ENCODE results near the gene PLCD3.

Gene PLCD3

GRCh38 chr17:45112559-45113423 is 19.5 kb downstream of the PLCD3 start:
- no peaks in the 10 kb centered on the region for H3K27me3 Mint-ChIP-seq (ENCODE audit: low read depth)
- no peak overlapping the region for H3K27ac Mint-ChIP-seq
- DNase-seq (ENCODE audit: low spot score), result no peak
- no peaks in the 10 kb centered on the region for H3K4me1 Mint-ChIP-seq (ENCODE audit: low read depth)
- H3K4me3 Mint-ChIP-seq, result no peak overlapping the region
- H3K36me3 Mint-ChIP-seq (ENCODE audit: low read depth), result peaks cover 10% of the 10 kb centered on the region
- no peaks in the 10 kb centered on the region for H3K9me3 Mint-ChIP-seq

GRCh38 chr17:45111850-45112249 is 20.5 kb downstream of the PLCD3 start:
- no peak overlapping the region for H3K4me3 Mint-ChIP-seq
- no peak overlapping the region for H3K27ac Mint-ChIP-seq
- H3K36me3 Mint-ChIP-seq (ENCODE audit: low read depth), result peaks cover 13% of the 10 kb centered on the region
- H3K27me3 Mint-ChIP-seq (ENCODE audit: low read depth), result no peaks in the 10 kb centered on the region
- H3K9me3 Mint-ChIP-seq, result no peaks in the 10 kb centered on the region
- no peak for DNase-seq (ENCODE audit: low spot score)
- no peaks in the 10 kb centered on the region for H3K4me1 Mint-ChIP-seq (ENCODE audit: low read depth)

DNA sequence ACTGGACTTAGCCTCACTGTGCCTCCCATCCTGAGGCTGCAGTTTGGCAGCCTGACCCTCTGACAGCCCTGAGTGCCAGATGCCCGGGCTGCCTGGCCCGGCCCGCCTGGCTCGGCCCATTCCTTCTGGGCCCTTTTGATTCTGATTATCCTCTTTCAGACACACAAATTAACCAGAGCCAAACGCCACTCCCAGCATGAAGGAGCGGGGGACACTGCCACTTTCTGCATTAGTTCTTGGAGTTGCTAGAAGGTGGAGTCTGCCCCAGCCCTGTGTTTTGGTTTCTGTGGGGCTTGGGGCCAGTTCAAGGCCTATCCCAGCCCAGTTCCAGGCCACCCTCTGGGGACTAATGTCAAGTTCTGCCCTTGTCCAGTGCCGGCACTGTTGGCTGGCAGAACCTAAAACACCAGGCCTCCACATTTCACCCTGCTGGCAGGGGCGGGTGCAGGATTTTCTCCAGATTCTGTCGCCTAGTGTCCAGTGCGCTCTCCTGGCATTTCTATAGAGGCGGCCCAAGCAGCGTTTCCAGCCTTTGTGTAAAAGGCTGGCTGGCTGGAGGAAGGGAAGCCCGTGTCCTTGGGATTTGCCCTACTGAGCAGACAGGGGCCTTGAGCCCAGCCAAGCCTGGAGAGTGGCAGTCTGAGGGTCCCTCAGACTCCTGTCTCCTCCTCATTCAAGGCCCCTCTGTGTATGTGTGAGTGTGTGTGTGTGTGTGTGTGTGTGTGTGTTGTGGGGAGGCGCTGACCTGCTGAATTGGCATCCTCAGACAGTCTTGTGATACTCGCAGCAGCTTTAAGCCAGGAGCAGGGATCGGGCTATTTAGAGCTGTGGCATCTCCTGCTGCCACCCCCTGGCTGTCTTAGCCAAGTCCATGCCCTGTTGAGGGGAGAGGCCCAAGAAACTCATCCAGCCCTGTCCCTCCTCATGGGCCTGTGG is 21.4 kb downstream of the PLCD3 start:
- Mint-ChIP-seq H3K4me1 (ENCODE audit: low read depth) (no peaks in the 10 kb centered on the region), H3K4me3 (no peak overlapping the region), H3K27ac (no peak overlapping the region), H3K9me3 (no peaks in the 10 kb centered on the region), H3K27me3 (ENCODE audit: low read depth) (no peaks in the 10 kb centered on the region), H3K36me3 (ENCODE audit: low read depth) (peaks cover 17% of the 10 kb centered on the region)
- no peak for DNase-seq (ENCODE audit: low spot score)

GRCh38 chr17:45108595-45109521 is 23.5 kb downstream of the PLCD3 start:
- H3K4me3 Mint-ChIP-seq, result no peak overlapping the region
- H3K4me1 Mint-ChIP-seq (ENCODE audit: low read depth), result no peaks in the 10 kb centered on the region
- no peaks in the 10 kb centered on the region for H3K9me3 Mint-ChIP-seq
- H3K36me3 Mint-ChIP-seq (ENCODE audit: low read depth), result peaks cover 27% of the 10 kb centered on the region
- H3K27me3 Mint-ChIP-seq (ENCODE audit: low read depth), result no peaks in the 10 kb centered on the region
- DNase-seq (ENCODE audit: low spot score), result no peak
- no peak overlapping the region for H3K27ac Mint-ChIP-seq

- Mint-ChIP-seq H3K4me1 (ENCODE audit: low read depth) (no peaks in the 10 kb centered on the region), H3K4me3 (no peak overlapping the region), H3K9me3 (no peaks in the 10 kb centered on the region), H3K27ac (no peak overlapping the region), H3K36me3 (ENCODE audit: low read depth) (peaks cover 34% of the 10 kb centered on the region), H3K27me3 (ENCODE audit: low read depth) (no peaks in the 10 kb centered on the region)
- no peak for DNase-seq (ENCODE audit: low spot score)
Observed at GRCh38 chr17:45108051-45108450, 24.3 kb downstream of the PLCD3 start.

DNA sequence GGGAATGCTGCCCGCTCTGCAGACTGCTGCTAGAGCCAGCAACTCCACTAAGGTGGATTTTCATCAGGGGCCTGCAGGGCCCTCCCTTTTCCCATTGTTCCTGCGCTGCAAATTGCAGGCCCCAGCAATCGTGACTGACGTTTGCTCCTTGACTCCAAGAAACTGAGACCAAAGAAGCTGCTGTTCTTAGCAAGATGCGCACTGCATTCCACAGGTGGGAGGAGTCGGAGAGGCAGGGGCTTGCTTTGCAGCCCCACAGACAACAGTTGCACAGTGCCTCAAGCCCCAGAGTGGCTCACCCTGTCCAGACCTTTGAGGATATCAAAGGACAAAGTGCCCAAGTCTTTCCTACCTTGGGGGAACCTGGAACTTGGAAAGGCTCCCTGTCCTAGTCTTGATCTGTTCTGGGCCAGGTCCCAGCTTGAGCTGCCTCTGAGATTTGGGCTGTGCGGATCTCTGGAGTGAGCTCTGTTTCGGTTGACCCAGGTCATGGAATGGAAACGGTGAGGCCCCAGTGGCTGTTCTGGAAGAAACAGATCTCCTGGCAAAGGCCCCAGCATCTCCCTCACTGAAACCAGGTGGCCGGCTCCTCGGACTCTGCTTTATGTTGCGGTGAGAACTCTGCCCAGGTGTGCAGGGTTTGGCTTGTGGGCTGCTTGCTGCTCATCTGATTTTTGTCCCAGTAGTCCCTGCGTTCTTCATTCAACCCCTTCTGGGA is 24.9 kb downstream of the PLCD3 start:
- Mint-ChIP-seq H3K36me3 (ENCODE audit: low read depth) (peaks cover 40% of the 10 kb centered on the region), H3K4me1 (ENCODE audit: low read depth) (no peaks in the 10 kb centered on the region), H3K9me3 (no peaks in the 10 kb centered on the region), H3K27ac (no peak overlapping the region), H3K4me3 (no peak overlapping the region), H3K27me3 (ENCODE audit: low read depth) (no peaks in the 10 kb centered on the region)
- DNase-seq (ENCODE audit: low spot score), result no peak

GRCh38 chr17:45106582-45106981 is 25.7 kb downstream of the PLCD3 start:
- no peak for DNase-seq (ENCODE audit: low spot score)
- no peak overlapping the region for H3K27ac Mint-ChIP-seq
- no peaks in the 10 kb centered on the region for H3K4me1 Mint-ChIP-seq (ENCODE audit: low read depth)
- H3K4me3 Mint-ChIP-seq, result no peak overlapping the region
- H3K27me3 Mint-ChIP-seq (ENCODE audit: low read depth), result no peaks in the 10 kb centered on the region
- no peaks in the 10 kb centered on the region for H3K9me3 Mint-ChIP-seq
- H3K36me3 Mint-ChIP-seq (ENCODE audit: low read depth), result peaks cover 47% of the 10 kb centered on the region

- H3K36me3 Mint-ChIP-seq (ENCODE audit: low read depth), result peaks cover 48% of the 10 kb centered on the region
- H3K27ac Mint-ChIP-seq, result no peak overlapping the region
- no peak overlapping the region for H3K4me3 Mint-ChIP-seq
- H3K27me3 Mint-ChIP-seq (ENCODE audit: low read depth), result no peaks in the 10 kb centered on the region
- no peaks in the 10 kb centered on the region for H3K9me3 Mint-ChIP-seq
- H3K4me1 Mint-ChIP-seq (ENCODE audit: low read depth), result no peaks in the 10 kb centered on the region
- no peak for DNase-seq (ENCODE audit: low spot score)
Observed at GRCh38 chr17:45106096-45106495, 26.2 kb downstream of the PLCD3 start.

GRCh38 chr17:45104907-45105624 is 27.2 kb downstream of the PLCD3 start:
- no peak overlapping the region for H3K27ac Mint-ChIP-seq
- H3K27me3 Mint-ChIP-seq (ENCODE audit: low read depth), result no peaks in the 10 kb centered on the region
- no peaks in the 10 kb centered on the region for H3K9me3 Mint-ChIP-seq
- H3K4me3 Mint-ChIP-seq, result no peak overlapping the region
- H3K36me3 Mint-ChIP-seq (ENCODE audit: low read depth), result peaks cover 48% of the 10 kb centered on the region
- no peak for DNase-seq (ENCODE audit: low spot score)
- no peaks in the 10 kb centered on the region for H3K4me1 Mint-ChIP-seq (ENCODE audit: low read depth)

DNA sequence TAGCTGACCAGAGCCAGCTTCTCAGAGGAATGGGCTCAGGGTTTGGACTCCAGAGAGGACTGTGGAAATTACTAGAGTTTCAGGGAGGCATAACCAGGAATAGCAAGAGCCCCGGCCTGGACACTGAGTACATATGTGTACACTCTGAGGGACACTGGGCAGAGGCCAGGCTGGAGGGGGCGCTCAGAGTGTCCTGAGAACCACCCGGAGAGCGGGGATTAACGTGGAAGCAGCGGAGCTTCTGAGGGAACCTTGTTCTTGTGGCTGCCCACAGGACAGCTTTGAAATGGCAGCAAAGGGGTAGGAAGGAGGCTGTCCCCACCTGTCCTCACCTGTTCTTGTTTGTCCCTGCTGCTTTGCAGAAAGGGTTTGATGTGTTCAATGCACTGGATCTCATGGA is 27.8 kb downstream of the PLCD3 start:
- no peaks in the 10 kb centered on the region for H3K4me1 Mint-ChIP-seq (ENCODE audit: low read depth)
- peaks cover 48% of the 10 kb centered on the region for H3K36me3 Mint-ChIP-seq (ENCODE audit: low read depth)
- no peak overlapping the region for H3K27ac Mint-ChIP-seq

DNA sequence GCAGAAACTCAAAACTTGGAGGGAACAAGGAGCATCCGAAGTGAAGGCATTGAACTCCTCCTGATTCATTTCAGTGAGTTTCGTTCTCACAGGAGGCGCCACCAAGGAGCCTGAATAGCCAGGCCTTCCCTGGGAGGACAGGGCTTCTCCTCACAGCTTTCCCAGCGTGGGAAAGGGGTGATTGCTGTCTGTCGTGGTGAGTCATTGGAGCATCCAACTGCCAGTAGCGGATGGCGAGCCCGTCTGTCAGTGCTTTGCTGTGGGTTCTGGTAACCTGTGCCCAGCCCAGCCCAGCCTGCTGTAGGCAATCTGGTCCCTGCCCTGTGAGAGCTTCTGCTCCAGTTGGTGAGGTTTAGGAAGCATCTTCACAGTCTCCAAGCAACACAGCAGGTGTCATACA is 28.3 kb downstream of the PLCD3 start:
- Mint-ChIP-seq H3K9me3 (no peaks in the 10 kb centered on the region), H3K36me3 (ENCODE audit: low read depth) (peaks cover 52% of the 10 kb centered on the region), H3K4me3 (no peak overlapping the region), H3K27ac (no peak overlapping the region), H3K27me3 (ENCODE audit: low read depth) (no peaks in the 10 kb centered on the region), H3K4me1 (ENCODE audit: low read depth) (no peaks in the 10 kb centered on the region)
- no peak for DNase-seq (ENCODE audit: low spot score)

More for the DNA sequence above, 27.8 kb downstream of the PLCD3 start:
- Mint-ChIP-seq H3K9me3 (no peaks in the 10 kb centered on the region), H3K4me3 (no peak overlapping the region), H3K27me3 (ENCODE audit: low read depth) (no peaks in the 10 kb centered on the region)
- no peak for DNase-seq (ENCODE audit: low spot score)

GRCh38 chr17:45103269-45103795 is 29.0 kb downstream of the PLCD3 start:
- peaks cover 49% of the 10 kb centered on the region for H3K36me3 Mint-ChIP-seq (ENCODE audit: low read depth)

More at GRCh38 chr17:45103269-45103795, 29.0 kb downstream of the PLCD3 start:
- no peak overlapping the region for H3K4me3 Mint-ChIP-seq
- no peak for DNase-seq (ENCODE audit: low spot score)
- H3K27me3 Mint-ChIP-seq (ENCODE audit: low read depth), result no peaks in the 10 kb centered on the region
- no peaks in the 10 kb centered on the region for H3K9me3 Mint-ChIP-seq
- H3K27ac Mint-ChIP-seq, result peak overlapping the region; percentile 10
- no peaks in the 10 kb centered on the region for H3K4me1 Mint-ChIP-seq (ENCODE audit: low read depth)

Measured in T-helper 2 cell treated with Interferon-gamma antibody and Interleukin-4, amounts not matched to agents 5 μg/mL and 100 μg/mL, for 36 hours (primary cell).